Activated CD4-positive, alpha-beta T cell treated with anti-CD3 and anti-CD28 coated beads, Interleukin-2, amount 50 U/mL, for 1 hour (primary cell): Measurements from ENCODE around the gene OTOGL.
A peak's percentile ranks its signal among the peaks of the same experiment; 100 is the strongest.

Experiments used
- DNase-seq: peaks from one replicate; pipeline ENCODE4 v3.0.0-alpha.2; 2020

OTOGL gene

GRCh38 chr12:80099259-80099658 is at the start of gene OTOGL:
OTOGL (plus strand) TSS chr12:80099537; CDS start chr12:80209432, 109,895 bp downstream.
- DNase-seq, result no peak

GRCh38 chr12:80050236-80050635 is 49.1 kb upstream of the OTOGL start:
- no peak for DNase-seq

GRCh38 chr12:80053051-80053790 is 46.1 kb upstream of the OTOGL start:
- DNase-seq, result no peak

GRCh38 chr12:80056232-80056631 is 43.1 kb upstream of the OTOGL start:
- DNase-seq, result no peak

- no peak for DNase-seq
Measured at GRCh38 chr12:80056845-80057244, 42.5 kb upstream of the OTOGL start.

GRCh38 chr12:80058586-80058985 is 40.8 kb upstream of the OTOGL start:
- no peak for DNase-seq

GRCh38 chr12:80059102-80059501 is 40.2 kb upstream of the OTOGL start:
- DNase-seq, result no peak

GRCh38 chr12:80059875-80060274 is 39.5 kb upstream of the OTOGL start:
- DNase-seq, result no peak

- no peak for DNase-seq
Measured at GRCh38 chr12:80064269-80064668, 35.1 kb upstream of the OTOGL start.

GRCh38 chr12:80064951-80065350 is 34.4 kb upstream of the OTOGL start:
- no peak for DNase-seq

- DNase-seq, result no peak
Measured at GRCh38 chr12:80068173-80068572, 31.2 kb upstream of the OTOGL start.

GRCh38 chr12:80083892-80084614 is 15.3 kb upstream of the OTOGL start:
- peak; percentile 48 for DNase-seq

GRCh38 chr12:80086025-80086424 is 13.3 kb upstream of the OTOGL start:
- DNase-seq, result no peak

GRCh38 chr12:80087486-80088213 is 11.7 kb upstream of the OTOGL start:
- DNase-seq, result no peak

GRCh38 chr12:80100591-80100990 is 1.3 kb downstream of the OTOGL start:
- DNase-seq, result no peak

- no peak for DNase-seq
Measured at GRCh38 chr12:80101126-80101525, 1.8 kb downstream of the OTOGL start.

- DNase-seq, result no peak
Measured at GRCh38 chr12:80107221-80107620, 7.9 kb downstream of the OTOGL start.

- DNase-seq, result no peak
Measured at GRCh38 chr12:80116735-80117134, 17.4 kb downstream of the OTOGL start.

- DNase-seq, result no peak
Measured at GRCh38 chr12:80118565-80119324, 19.4 kb downstream of the OTOGL start.

GRCh38 chr12:80120994-80121393 is 21.7 kb downstream of the OTOGL start:
- no peak for DNase-seq

GRCh38 chr12:80121661-80122060 is 22.3 kb downstream of the OTOGL start:
- DNase-seq, result no peak

- no peak for DNase-seq
Measured at GRCh38 chr12:80129895-80130530, 30.7 kb downstream of the OTOGL start.
